Measurements from ENCODE around the gene RXFP1. TPM values are rescaled to one million over a fixed set of nuclear protein-coding genes. Genes with fewer than 3 reads are reported as not detected.

RXFP1 gene
- polyA plus RNA-seq, 1 donor from 2014 or later: 0.12 TPM

DNA sequence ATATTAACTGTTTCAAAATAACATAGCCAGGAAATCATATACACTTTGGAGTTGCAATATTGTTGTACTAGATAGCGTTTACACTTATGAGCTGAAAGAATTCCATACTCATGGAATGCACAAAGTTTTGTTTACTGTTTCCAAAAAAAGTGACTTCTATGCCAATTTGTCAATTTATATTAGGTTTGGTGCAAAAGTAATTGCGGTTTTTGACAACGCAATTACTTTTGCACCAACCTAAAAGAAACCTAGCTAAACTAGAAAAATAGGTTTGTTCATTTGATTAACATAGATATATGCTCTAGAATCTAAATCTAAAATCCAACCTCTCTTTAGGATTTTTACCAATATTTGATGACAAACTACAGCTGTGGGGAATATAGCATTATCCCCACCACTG is 15.2 kb downstream of the RXFP1 start:
- H3K27ac ChIP-seq (ENCODE audit: low read length): no peak overlapping the region
- H3K9me3 ChIP-seq (ENCODE audit: low read length): no peaks in the 10 kb centered on the region
- H3K4me2 ChIP-seq (ENCODE audit: low read length): no peak overlapping the region
- H3K9ac ChIP-seq (ENCODE audit: low read length): no peak overlapping the region
- H3K27me3 ChIP-seq (ENCODE audit: insufficient read depth, low read depth, low read length): no peaks in the 10 kb centered on the region
- H3K9me2 ChIP-seq (ENCODE audit: insufficient read depth, low read length): no peaks in the 10 kb centered on the region
- no peaks in the 10 kb centered on the region for H3K36me3 ChIP-seq (ENCODE audit: insufficient read depth, low read length)
- H3K4me3 ChIP-seq (ENCODE audit: low read length): no peak overlapping the region
- H4K20me1 ChIP-seq (ENCODE audit: insufficient read depth): no peaks in the 10 kb centered on the region
- H2AFZ ChIP-seq (ENCODE audit: low read depth, low read length): no peak overlapping the region
- TF ChIP-seq RAD21 (conservative IDR thresholded peaks at IDR 0.05) (no peak), EP300 (conservative IDR thresholded peaks at IDR 0.05; ENCODE audit: poor library complexity, severe bottlenecking) (no peak), SMC3 (conservative IDR thresholded peaks at IDR 0.05; ENCODE audit: poor library complexity) (no peak), MXI1 (conservative IDR thresholded peaks at IDR 0.05; ENCODE audit: poor library complexity, severe bottlenecking) (no peak), TAF1 (IDR thresholded peaks at IDR 0.05; ENCODE audit: low read depth) (no peak), POLR2AphosphoS5 (IDR thresholded peaks at IDR 0.05) (no peak), EZH2 (IDR thresholded peaks at IDR 0.05; ENCODE audit: borderline replicate concordance, insufficient read depth, low read length, poor library complexity, severe bottlenecking) (no peak)
- TF ChIP-seq, protein P1, sequence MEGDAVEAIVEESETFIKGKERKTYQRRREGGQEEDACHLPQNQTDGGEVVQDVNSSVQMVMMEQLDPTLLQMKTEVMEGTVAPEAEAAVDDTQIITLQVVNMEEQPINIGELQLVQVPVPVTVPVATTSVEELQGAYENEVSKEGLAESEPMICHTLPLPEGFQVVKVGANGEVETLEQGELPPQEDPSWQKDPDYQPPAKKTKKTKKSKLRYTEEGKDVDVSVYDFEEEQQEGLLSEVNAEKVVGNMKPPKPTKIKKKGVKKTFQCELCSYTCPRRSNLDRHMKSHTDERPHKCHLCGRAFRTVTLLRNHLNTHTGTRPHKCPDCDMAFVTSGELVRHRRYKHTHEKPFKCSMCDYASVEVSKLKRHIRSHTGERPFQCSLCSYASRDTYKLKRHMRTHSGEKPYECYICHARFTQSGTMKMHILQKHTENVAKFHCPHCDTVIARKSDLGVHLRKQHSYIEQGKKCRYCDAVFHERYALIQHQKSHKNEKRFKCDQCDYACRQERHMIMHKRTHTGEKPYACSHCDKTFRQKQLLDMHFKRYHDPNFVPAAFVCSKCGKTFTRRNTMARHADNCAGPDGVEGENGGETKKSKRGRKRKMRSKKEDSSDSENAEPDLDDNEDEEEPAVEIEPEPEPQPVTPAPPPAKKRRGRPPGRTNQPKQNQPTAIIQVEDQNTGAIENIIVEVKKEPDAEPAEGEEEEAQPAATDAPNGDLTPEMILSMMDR (IDR thresholded peaks at IDR 0.05; ENCODE audit: poor library complexity, severe bottlenecking): no peak
- H3K79me2 ChIP-seq (replicated peaks; ENCODE audit: insufficient read depth, low read length): no peaks in the 10 kb centered on the region
- no peaks in the 10 kb centered on the region for H3F3A ChIP-seq (ENCODE audit: insufficient read depth, low read length, poor library complexity, severe bottlenecking)

DNA sequence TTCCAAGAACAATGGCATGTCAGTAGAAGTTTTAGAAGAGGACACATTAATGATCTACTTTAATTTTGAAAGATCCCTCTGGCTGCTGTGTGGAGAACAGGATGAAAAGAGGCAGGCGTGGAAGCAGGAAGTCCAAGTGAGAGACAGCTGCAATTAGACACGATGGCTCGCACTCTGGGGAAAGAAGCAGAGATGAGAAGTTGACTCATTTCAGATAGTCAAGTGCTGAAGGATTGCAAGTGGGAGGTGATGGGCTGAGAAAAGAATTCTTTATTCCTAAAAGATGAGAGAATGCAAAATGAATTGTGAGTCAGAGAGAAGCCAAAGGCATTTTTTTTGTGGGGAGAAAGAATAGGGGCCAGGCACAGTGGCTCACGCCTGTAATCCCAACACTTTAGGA is 16.5 kb downstream of the RXFP1 start:
- no peaks in the 10 kb centered on the region for H3K79me2 ChIP-seq (replicated peaks; ENCODE audit: insufficient read depth, low read length)
- no peak overlapping the region for H3K27ac ChIP-seq (ENCODE audit: low read length)
- no peak overlapping the region for H3K4me2 ChIP-seq (ENCODE audit: low read length)
- no peaks in the 10 kb centered on the region for H4K20me1 ChIP-seq (ENCODE audit: insufficient read depth)
- no peaks in the 10 kb centered on the region for H3K9me3 ChIP-seq (ENCODE audit: low read length)
- TF ChIP-seq, protein P2, sequence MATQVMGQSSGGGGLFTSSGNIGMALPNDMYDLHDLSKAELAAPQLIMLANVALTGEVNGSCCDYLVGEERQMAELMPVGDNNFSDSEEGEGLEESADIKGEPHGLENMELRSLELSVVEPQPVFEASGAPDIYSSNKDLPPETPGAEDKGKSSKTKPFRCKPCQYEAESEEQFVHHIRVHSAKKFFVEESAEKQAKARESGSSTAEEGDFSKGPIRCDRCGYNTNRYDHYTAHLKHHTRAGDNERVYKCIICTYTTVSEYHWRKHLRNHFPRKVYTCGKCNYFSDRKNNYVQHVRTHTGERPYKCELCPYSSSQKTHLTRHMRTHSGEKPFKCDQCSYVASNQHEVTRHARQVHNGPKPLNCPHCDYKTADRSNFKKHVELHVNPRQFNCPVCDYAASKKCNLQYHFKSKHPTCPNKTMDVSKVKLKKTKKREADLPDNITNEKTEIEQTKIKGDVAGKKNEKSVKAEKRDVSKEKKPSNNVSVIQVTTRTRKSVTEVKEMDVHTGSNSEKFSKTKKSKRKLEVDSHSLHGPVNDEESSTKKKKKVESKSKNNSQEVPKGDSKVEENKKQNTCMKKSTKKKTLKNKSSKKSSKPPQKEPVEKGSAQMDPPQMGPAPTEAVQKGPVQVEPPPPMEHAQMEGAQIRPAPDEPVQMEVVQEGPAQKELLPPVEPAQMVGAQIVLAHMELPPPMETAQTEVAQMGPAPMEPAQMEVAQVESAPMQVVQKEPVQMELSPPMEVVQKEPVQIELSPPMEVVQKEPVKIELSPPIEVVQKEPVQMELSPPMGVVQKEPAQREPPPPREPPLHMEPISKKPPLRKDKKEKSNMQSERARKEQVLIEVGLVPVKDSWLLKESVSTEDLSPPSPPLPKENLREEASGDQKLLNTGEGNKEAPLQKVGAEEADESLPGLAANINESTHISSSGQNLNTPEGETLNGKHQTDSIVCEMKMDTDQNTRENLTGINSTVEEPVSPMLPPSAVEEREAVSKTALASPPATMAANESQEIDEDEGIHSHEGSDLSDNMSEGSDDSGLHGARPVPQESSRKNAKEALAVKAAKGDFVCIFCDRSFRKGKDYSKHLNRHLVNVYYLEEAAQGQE (IDR thresholded peaks at IDR 0.05; ENCODE audit: borderline replicate concordance): no peak
- TF ChIP-seq EP300 (conservative IDR thresholded peaks at IDR 0.05; ENCODE audit: poor library complexity, severe bottlenecking): no peak
- TF ChIP-seq RAD21 (conservative IDR thresholded peaks at IDR 0.05): no peak
- TF ChIP-seq EZH2 (IDR thresholded peaks at IDR 0.05; ENCODE audit: borderline replicate concordance, insufficient read depth, low read length, poor library complexity, severe bottlenecking): no peak
- no peak for TF ChIP-seq SMC3 (conservative IDR thresholded peaks at IDR 0.05; ENCODE audit: poor library complexity)
- TF ChIP-seq MXI1 (conservative IDR thresholded peaks at IDR 0.05; ENCODE audit: poor library complexity, severe bottlenecking): no peak
- TF ChIP-seq TAF1 (IDR thresholded peaks at IDR 0.05; ENCODE audit: low read depth): no peak
- TF ChIP-seq, protein P1 (IDR thresholded peaks at IDR 0.05; ENCODE audit: poor library complexity, severe bottlenecking): no peak
- TF ChIP-seq POLR2AphosphoS5 (IDR thresholded peaks at IDR 0.05): no peak
- no peaks in the 10 kb centered on the region for H3K27me3 ChIP-seq (ENCODE audit: insufficient read depth, low read depth, low read length)
- no peaks in the 10 kb centered on the region for H3K36me3 ChIP-seq (ENCODE audit: insufficient read depth, low read length)
- no peak overlapping the region for H2AFZ ChIP-seq (ENCODE audit: low read depth, low read length)
- H3K9ac ChIP-seq (ENCODE audit: low read length): no peak overlapping the region
- H3K9me2 ChIP-seq (ENCODE audit: insufficient read depth, low read length): no peaks in the 10 kb centered on the region
- H3K4me3 ChIP-seq (ENCODE audit: low read length): no peak overlapping the region
- H3F3A ChIP-seq (ENCODE audit: insufficient read depth, low read length, poor library complexity, severe bottlenecking): no peaks in the 10 kb centered on the region

All from neural cell (in vitro differentiated cells).